Activated effector memory CD4-positive, alpha-beta T cell treated with anti-CD3 and anti-CD28 coated beads, Interleukin-2, amount 50 U/mL, for 16 hours (primary cell): ENCODE data around the gene MOB1B.
"Not testable (repeated sequence)": the region's sequence is repeated elsewhere in the genome, so short reads cannot be mapped to it uniquely, and the experiment has no call there.

Experiments used
- DNase-seq: peaks from one replicate; pipeline ENCODE4 v3.0.0-alpha.2; 2020

Gene MOB1B

GRCh38 chr4:71009890-71010588 is 107.9 kb downstream of the MOB1B start:
- no peak for DNase-seq

DNA sequence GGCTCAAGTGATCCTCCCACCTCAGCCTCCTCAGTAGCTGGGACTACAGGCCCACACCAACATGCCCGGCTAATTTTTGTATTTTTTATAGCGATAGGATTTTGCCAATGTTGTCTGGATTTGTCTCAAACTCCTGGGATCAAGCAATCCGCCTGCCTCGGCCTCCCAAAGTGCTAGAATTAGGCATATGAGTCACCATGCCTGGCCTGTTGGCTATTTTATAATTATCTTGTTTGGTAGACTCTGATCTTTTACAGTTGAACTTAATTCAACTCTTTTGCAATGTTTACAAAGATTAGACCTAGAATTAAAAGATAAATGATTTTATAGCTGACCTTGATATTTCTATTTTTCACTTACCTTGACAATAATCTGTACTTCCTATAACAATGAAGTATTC is 109.3 kb downstream of the MOB1B start:
- DNase-seq: no peak

GRCh38 chr4:71017391-71017790 is 115.2 kb downstream of the MOB1B start:
- DNase-seq: not testable (repeated sequence)

DNA sequence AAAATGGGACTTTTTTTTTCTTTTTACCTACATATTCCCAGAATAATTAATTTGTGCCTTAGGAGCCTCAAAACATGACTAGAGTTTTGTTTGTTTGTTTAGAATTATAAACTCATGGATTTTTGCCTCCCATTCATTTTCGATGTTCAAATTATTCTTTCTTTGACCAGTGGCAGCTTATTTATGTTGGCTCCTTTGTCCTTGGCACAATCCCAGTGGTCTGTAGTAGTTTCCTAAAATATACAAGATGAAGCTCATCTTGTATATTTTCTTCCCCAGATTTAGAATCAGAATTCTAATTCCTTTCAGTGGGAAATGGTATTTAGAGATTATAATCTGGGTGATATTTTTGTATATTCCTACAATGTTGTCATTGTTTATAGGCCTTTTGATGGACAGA is 118.4 kb downstream of the MOB1B start:
- no peak for DNase-seq

GRCh38 chr4:71025654-71026053 is 123.5 kb downstream of the MOB1B start:
- no peak for DNase-seq

- DNase-seq: no peak
Measured at GRCh38 chr4:71026086-71026485, 123.9 kb downstream of the MOB1B start.

DNA sequence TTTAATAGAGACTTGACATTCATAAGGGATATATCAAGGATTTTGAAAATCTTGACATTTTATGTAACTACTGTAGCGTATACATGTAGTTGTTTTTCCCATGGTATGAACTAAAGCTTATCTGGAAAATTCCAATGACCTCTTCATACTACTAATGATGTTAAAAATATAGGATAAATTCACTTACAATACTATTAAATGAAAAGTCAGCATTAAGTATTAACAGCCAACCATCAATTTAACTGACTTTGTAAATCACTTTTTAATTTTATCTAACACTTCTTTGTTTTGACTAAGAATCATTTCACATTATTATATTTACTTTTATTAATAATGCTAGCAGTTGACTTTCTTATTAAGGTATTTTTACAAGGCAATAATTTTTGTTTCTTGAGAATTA is 125.4 kb downstream of the MOB1B start:
- no peak for DNase-seq

- no peak for DNase-seq
Measured at GRCh38 chr4:71029504-71029903, 127.3 kb downstream of the MOB1B start.

- DNase-seq: not testable (repeated sequence)
Measured at GRCh38 chr4:71032106-71032505, 129.9 kb downstream of the MOB1B start.
